HG03457 (cell line): ENCODE data around the gene NT5C.

Source experiments
- ATAC-seq: cut with Tn5 transposase; IDR thresholded peaks from one replicate; pipeline ENCODE4 v1.9.1; 2021; ENCODE audit warnings: moderate number of reproducible peaks; ENCODE audit not compliant: unreplicated experiment

The NT5C gene

GRCh38 chr17:75124041-75124818, 7.3 kb downstream of the NT5C start:
- ATAC-seq: no peak

GRCh38 chr17:75118307-75118706, 13.2 kb downstream of the NT5C start:
- ATAC-seq: no peak

DNA sequence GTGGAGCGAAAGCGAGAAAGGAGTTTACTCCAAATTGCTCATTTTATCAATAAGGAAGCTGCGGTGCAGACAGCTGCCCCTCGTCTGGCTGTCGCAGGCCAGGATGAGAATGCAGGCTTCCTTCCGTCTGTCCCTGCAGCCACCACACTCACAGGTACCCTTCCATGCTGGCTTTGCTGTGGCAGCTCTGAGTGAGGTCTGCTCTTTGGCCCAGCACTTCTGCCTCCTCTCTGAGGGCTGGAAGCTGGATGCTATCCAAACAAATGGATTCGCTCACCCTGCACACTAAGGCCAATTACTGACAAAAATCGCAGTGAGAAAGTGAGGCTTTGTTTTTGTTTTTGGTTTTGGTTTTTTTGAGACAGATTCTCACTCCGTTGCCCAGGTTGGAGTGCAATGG, 14.8 kb downstream of the NT5C start:
- no peak for ATAC-seq

DNA sequence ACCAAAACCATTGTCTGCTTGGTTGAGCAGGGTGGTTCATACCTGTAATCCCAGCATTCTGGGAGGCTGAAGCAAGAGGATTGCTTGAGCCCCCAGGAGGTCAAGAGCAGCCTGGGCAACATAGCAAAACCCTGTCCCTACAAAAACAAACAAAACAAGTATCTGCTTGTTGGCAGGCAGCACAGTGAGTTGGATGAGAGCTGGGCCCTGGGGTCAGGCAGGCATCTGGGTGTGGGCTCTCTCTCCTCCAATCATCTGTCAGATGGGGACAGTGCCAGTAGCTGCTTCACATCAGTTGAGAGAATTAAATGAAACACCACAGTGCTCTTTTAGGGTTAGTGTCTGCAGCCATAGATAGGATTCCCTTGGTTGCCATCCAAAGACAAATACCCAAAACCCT, 16.0 kb downstream of the NT5C start:
- no peak for ATAC-seq

GRCh38 chr17:75114552-75115314, 16.8 kb downstream of the NT5C start:
- ATAC-seq: no peak

DNA sequence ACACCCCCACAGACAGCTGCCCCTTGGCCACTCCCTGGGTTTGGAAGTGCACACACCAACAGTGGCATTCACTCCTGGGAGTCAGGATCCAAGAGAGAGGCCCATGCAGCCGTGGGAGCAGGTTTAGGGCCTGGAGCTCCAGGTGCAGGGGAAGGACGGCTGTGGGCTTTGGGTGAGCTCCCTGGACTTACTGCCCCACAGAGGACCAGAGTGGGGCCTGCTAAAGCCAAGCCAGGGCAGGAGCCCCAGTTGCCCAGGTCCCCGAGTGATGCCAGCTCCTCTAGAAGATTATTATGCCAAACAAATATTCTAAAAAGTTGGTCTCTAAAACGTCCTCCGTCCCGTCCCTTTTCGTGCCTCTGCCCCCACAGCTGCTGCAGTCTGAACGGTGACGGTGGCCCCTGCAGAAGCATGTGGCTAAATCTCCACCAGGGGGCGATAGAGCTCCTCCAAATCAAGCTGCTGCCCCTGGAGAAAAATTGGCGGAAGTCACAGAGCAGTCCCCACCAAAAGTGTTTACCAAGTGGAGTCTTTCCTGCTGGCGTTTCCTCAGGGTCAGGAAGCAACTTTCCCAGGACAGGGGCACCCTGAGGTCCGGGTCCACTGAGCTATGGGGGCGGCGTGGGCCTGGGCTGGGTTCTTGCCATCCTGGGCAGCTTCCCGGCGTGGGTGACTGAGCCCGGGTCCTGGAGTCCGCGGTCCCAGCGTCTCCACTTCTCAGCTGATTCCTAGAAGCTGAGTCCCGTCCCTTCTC, 17.6 kb downstream of the NT5C start:
- ATAC-seq: peak; percentile 53

- ATAC-seq: no peak
These were observed 19.7 kb downstream of the NT5C start for GRCh38 chr17:75111777-75112335.

- no peak for ATAC-seq
These were observed 21.2 kb downstream of the NT5C start for GRCh38 chr17:75110234-75110937.

DNA sequence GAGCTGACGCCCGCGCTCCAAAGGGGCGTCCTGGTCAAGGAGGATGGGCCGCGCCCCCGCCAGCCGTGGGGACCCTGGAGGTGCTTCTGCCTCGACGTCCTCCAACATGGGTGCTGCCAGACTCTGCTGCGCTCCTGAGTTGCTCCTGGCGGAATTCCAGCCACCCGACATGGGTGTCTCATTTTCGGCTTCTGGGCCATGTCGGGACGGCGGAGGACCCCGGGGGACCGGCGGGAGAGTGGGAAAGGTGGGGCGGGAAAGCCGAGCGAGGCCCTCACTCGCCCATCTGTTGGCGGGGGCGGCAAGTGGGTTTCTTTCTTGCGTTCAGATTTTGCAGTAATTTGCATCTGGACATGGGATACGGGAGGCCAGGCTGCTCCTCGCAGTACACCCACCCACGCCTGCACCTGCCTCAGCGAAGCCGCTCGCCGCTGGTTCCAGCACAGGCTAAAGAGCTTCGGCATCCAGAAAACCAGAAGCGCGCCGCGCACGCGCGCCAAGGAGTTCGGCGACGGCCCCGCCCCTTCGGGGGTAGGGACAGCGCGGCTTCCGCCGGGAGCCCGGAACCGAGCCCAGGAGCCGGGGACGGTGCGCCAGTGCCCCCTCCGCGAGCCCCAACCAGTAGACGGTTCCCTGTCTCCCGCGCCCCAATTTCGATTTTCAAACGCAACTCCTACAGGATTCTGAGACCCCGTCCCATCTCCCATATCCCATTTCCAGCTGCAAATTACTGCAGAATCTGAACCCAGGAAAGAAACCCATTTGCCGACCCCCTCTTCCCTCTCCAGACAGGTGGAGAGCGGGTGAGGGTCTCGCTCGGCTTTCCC, 21.9 kb downstream of the NT5C start, which contains the start of gene ARMC7:
TSS of gene ARMC7 (plus strand) at position 563 of the 827 bp plus-strand sequence. CDS start 320 bp downstream, outside the sequence.
- no peak for ATAC-seq

- ATAC-seq: no peak
These were observed 22.5 kb downstream of the NT5C start for GRCh38 chr17:75109046-75109406.

- ATAC-seq: no peak
These were observed 23.3 kb downstream of the NT5C start for GRCh38 chr17:75108193-75108592.

- no peak for ATAC-seq
These were observed 26.1 kb downstream of the NT5C start for GRCh38 chr17:75105126-75106080.

DNA sequence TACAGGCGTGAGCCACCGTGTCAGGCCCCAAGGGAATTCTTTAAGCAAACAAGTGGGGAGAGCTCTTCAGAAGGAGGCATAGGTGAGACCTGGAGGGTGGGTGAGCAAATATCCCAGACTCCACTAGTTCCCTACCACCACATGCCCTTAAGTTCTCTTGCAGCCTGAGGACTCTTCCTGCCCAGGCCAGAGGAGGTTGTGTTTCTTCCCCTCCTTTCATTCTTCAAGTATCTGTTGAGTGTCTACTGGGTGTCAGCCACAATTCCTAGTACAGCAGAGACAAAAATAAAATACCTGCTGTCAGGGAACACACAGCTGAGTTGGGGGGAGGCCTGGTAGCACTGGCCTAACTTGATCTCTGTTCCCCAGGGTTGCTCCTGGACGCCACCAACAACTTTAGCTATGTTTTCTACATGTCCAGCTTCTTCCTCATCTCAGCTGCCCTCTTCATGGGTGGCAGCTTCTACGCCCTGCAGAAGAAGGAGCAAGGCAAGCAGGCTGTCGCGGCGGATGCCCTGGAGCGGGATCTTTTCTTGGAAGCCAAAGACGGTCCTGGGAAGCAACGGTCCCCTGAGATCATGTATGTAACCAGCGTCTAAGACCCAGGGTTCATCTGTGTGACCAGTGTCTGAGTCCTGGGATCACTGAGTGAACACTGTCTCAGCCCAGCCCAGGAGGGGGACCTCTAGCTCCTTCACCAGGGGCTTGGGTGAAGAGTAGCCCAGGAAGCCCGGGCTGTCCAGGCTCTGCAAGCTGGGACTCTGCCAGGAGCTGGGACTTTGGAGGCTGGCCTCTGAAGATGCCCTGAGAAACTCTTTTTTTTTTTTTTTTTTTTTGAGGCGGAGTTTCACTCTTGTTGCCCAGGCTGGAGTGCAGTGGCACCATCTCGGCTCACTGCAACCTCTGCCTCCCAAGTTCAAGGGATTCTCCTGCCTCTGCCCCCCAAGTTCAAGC, 27.7 kb downstream of the NT5C start:
- no peak for ATAC-seq

GRCh38 chr17:75102385-75102821, 29.1 kb downstream of the NT5C start:
- ATAC-seq: no peak

GRCh38 chr17:75099881-75100595, 31.5 kb downstream of the NT5C start:
- no peak for ATAC-seq

DNA sequence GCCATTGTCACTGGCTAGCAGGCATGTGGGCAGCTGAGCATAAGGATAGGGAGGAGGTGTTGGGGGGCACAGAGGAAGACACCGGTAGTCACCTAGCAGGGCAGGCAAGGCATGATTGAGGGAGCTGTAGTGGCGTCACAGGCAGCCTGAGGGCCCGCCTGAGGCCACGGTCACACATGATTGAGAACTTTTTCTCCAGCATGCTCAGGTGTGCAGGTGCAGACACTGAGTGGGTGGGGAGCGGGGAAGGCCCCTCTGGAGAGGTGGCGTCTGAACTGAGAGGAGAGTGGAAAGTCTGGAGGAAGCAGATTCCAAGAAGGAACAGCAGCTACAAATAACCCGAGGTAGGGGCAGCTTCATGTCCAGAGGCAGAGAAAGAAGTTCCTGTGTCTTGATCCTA, 32.7 kb downstream of the NT5C start:
- no peak for ATAC-seq

GRCh38 chr17:75097865-75098264, 33.7 kb downstream of the NT5C start:
- ATAC-seq: no peak
